Cardiac muscle cell (in vitro differentiated cells and primary cell): ENCODE measurements around the gene C2CD4B. TPM values are rescaled to one million over a fixed set of nuclear protein-coding genes. Genes with fewer than 3 reads are reported as not detected.

Experiments used
- DNase-seq, 2 donors: peaks; one replicate each; pipeline versions ENCODE4 v3.0.0 to v3.0.0-alpha.2; 2010 to 2017; ENCODE audit warnings: low read depth in 1 of 2, low spot score in 1 of 2
- H3K27ac ChIP-seq: fragments of 200-600 bp; sonication (generic); 2 replicates; pipeline ENCODE4 v1.5.1; 2016
- H3K27me3 ChIP-seq: fragments of 200-600 bp; sonication (generic); 2 replicates; pipeline ENCODE4 v1.6.0; 2016; ENCODE audit warnings: control low read depth
- H3K36me3 ChIP-seq: fragments of 200-600 bp; sonication (generic); 2 replicates; pipeline ENCODE4 v1.5.1; 2016; ENCODE audit warnings: control low read depth
- H3K4me1 ChIP-seq: fragments of 200-600 bp; sonication (generic); 2 replicates; pipeline ENCODE4 v1.8.1; 2017; ENCODE audit warnings: low read depth, mild to moderate bottlenecking, mixed run types
- H3K4me3 ChIP-seq: fragments of 200-600 bp; sonication (generic); 2 replicates; pipeline ENCODE4 v1.5.1; 2016; ENCODE audit warnings: mild to moderate bottlenecking
- H3K9me3 ChIP-seq: fragments of 200-600 bp; sonication (generic); 2 replicates; pipeline ENCODE4 v1.5.1; 2017; ENCODE audit warnings: low read depth, mild to moderate bottlenecking, control low read depth
- CTCF ChIP-seq: IDR thresholded peaks from 2 replicates; pipeline ENCODE4 v1.5.1; 2012; ENCODE audit warnings: low read depth, mild to moderate bottlenecking, low read length
- polyA plus RNA-seq: library from polyadenylated mRNA; unstranded; fragments of >200 nt; fragmentation: Nextera tagmentation; extraction: Ambion mirVana; gene quantifications from 2 replicates; pipeline ENCODE4 v1.2.1, GENCODE V29; 2016
- total RNA-seq: library from RNA; depleted of rRNA; stranded (reverse); fragments of >200 nt; gene quantifications from 2 replicates; pipeline ENCODE4 v1.2.3, GENCODE V29; 2016

The C2CD4B gene
- 0.15 TPM in 1 of 2 replicates, not detected in the other for total RNA-seq
- not detected in 2 replicates for polyA plus RNA-seq

- Histone ChIP-seq H3K36me3 (no peaks in the 10 kb centered on the region), H3K9me3 (no peaks in the 10 kb centered on the region), H3K27ac (no peak within 1 kb of the TSS), H3K27me3 (peaks cover 89% of the 10 kb centered on the region), H3K4me1 (no peaks in the 10 kb centered on the region), H3K4me3 (peak within 1 kb of the TSS; percentile 28)
- DNase-seq, result peak; percentile 36 to 50
- no peak for TF ChIP-seq CTCF
Measured at GRCh38 chr15:62165104-62165792, at the start of gene C2CD4B. C2CD4B (minus strand) TSS chr15:62165285; CDS start chr15:62164984, 301 bp downstream.

DNA sequence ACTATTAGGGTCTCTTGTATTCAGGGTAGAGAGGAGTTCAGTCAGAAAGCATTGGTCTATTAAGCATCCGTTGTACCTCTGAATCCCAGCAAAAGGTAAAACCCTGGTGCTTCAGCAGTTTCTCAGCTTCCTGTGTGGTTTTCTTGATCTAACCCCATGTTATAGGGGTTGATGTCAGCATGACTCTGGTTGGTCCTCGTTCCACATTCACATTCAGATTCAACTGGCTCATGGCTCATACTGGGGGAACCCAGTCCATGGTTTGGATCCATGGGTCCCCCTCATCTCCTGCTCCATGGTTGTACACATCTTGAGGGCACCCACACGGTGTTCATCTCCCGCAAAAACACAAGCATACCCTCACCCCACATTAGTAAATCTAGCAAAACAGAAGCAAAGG lies 47.7 kb upstream of the C2CD4B start:
- no peak for DNase-seq
- no peaks in the 10 kb centered on the region for H3K36me3 ChIP-seq
- no peak for TF ChIP-seq CTCF
- H3K27ac ChIP-seq, result no peak overlapping the region
- no peaks in the 10 kb centered on the region for H3K4me1 ChIP-seq
- no peak overlapping the region for H3K4me3 ChIP-seq
- no peaks in the 10 kb centered on the region for H3K9me3 ChIP-seq
- H3K27me3 ChIP-seq, result no peaks in the 10 kb centered on the region

- Histone ChIP-seq H3K36me3 (no peaks in the 10 kb centered on the region), H3K4me3 (no peak overlapping the region)
Measured at GRCh38 chr15:62211348-62211747, 46.3 kb upstream of the C2CD4B start.

DNA sequence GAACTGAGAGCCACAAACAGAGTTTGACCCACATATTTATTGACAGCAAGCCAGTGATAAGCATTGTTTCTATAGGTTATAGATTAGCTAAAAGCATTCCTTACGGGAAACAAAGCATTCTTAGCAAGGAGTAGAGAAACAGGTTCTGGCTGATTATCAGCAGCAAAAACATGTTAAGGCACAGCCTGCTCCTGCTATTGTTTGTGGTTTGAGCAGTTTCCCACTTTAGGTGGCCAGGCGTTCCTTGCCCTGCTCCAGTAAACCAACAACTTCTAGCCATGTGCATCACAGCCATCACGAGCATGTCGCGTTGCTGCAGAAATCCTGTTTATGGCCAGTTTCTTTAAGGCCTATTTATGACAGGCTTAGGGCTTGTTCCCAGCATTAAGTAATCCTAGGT lies 44.7 kb upstream of the C2CD4B start:
- Histone ChIP-seq H3K27ac (no peak overlapping the region), H3K4me1 (no peaks in the 10 kb centered on the region), H3K27me3 (no peaks in the 10 kb centered on the region), H3K4me3 (no peak overlapping the region), H3K9me3 (no peaks in the 10 kb centered on the region), H3K36me3 (no peaks in the 10 kb centered on the region)
- no peak for TF ChIP-seq CTCF
- DNase-seq, result no peak

More at GRCh38 chr15:62211348-62211747, 46.3 kb upstream of the C2CD4B start:
- no peaks in the 10 kb centered on the region for H3K4me1 ChIP-seq
- no peak overlapping the region for H3K27ac ChIP-seq
- no peak for TF ChIP-seq CTCF
- no peak for DNase-seq
- H3K27me3 ChIP-seq, result no peaks in the 10 kb centered on the region
- H3K9me3 ChIP-seq, result no peaks in the 10 kb centered on the region

DNA sequence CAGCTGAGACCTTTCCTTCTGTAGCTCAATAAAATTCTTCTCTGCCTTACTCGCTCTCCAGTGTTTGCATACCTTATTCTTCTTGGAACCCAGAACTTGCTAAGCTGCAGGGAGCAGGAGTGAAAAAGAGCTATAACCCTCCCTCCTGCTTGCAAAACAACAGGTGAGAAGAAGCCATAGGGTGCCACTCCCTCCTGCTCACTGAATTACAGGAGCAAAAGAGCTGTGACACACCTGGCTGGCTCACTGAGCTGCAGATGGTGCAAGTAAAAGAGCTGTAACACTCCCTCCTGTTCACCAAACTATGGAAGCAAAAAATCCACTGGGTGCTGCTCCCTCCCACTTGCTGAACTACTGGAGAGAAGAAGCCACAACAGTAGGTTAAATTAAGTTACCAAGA lies 44.2 kb upstream of the C2CD4B start:
- H3K27me3 ChIP-seq, result no peaks in the 10 kb centered on the region
- H3K4me3 ChIP-seq, result no peak overlapping the region
- no peaks in the 10 kb centered on the region for H3K9me3 ChIP-seq
- no peaks in the 10 kb centered on the region for H3K36me3 ChIP-seq
- no peak overlapping the region for H3K27ac ChIP-seq
- no peak for DNase-seq
- no peaks in the 10 kb centered on the region for H3K4me1 ChIP-seq
- no peak for TF ChIP-seq CTCF
